ENCODE results near the gene ITM2C. TPM values are rescaled to one million over a fixed set of nuclear protein-coding genes. Genes with fewer than 3 reads are reported as not detected.

ITM2C gene
- total and polyA plus RNA-seq, 2 of the 13 experiments (the other 11 are each of a cell fraction or from before 2014, with no cell fraction given) = 70.5 to 270 TPM

- no peak for TF ChIP-seq ZNF562 (CRISPR knock-in tag; IDR thresholded peaks at IDR 0.05; ENCODE audit: borderline replicate concordance)
- TF ChIP-seq NCOR1 (IDR thresholded peaks at IDR 0.05; ENCODE audit: borderline replicate concordance, low read length) = no peak
- peak; percentile 32; the same call in 1 of the 2 replicates for TF ChIP-seq YEATS4 (CRISPR knock-in tag; IDR thresholded peaks at IDR 0.05; ENCODE audit: borderline replicate concordance)
- no peak for TF ChIP-seq ZNF576 (CRISPR knock-in tag; IDR thresholded peaks at IDR 0.05)
- no peak for TF ChIP-seq PITX1 (CRISPR knock-in tag; IDR thresholded peaks at IDR 0.05)
- TF ChIP-seq ZBTB8A (CRISPR knock-in tag; IDR thresholded peaks at IDR 0.05; ENCODE audit: borderline replicate concordance, low read depth) = no peak
- TF ChIP-seq SKI (IDR thresholded peaks at IDR 0.05; ENCODE audit: partially characterized antibody) = peak; percentile 21
- TF ChIP-seq ZNF232 (CRISPR knock-in tag; IDR thresholded peaks at IDR 0.05; ENCODE audit: borderline replicate concordance) = 0 out of 2 replicates have a peak, but pooled peaks have one; percentile 28
- no peak for TF ChIP-seq ISX (CRISPR knock-in tag; conservative IDR thresholded peaks at IDR 0.05)
- TF ChIP-seq, protein P1, sequence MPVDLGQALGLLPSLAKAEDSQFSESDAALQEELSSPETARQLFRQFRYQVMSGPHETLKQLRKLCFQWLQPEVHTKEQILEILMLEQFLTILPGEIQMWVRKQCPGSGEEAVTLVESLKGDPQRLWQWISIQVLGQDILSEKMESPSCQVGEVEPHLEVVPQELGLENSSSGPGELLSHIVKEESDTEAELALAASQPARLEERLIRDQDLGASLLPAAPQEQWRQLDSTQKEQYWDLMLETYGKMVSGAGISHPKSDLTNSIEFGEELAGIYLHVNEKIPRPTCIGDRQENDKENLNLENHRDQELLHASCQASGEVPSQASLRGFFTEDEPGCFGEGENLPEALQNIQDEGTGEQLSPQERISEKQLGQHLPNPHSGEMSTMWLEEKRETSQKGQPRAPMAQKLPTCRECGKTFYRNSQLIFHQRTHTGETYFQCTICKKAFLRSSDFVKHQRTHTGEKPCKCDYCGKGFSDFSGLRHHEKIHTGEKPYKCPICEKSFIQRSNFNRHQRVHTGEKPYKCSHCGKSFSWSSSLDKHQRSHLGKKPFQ (CRISPR knock-in tag; IDR thresholded peaks at IDR 0.05; ENCODE audit: insufficient replicate concordance) = no peak
- no peak for TF ChIP-seq ATAD3A (CRISPR knock-in tag; IDR thresholded peaks at IDR 0.05)
- TF ChIP-seq, protein P2, sequence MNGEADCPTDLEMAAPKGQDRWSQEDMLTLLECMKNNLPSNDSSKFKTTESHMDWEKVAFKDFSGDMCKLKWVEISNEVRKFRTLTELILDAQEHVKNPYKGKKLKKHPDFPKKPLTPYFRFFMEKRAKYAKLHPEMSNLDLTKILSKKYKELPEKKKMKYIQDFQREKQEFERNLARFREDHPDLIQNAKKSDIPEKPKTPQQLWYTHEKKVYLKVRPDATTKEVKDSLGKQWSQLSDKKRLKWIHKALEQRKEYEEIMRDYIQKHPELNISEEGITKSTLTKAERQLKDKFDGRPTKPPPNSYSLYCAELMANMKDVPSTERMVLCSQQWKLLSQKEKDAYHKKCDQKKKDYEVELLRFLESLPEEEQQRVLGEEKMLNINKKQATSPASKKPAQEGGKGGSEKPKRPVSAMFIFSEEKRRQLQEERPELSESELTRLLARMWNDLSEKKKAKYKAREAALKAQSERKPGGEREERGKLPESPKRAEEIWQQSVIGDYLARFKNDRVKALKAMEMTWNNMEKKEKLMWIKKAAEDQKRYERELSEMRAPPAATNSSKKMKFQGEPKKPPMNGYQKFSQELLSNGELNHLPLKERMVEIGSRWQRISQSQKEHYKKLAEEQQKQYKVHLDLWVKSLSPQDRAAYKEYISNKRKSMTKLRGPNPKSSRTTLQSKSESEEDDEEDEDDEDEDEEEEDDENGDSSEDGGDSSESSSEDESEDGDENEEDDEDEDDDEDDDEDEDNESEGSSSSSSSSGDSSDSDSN (CRISPR knock-in tag; IDR thresholded peaks at IDR 0.05) = peak; percentile 88
- TF ChIP-seq ZNF30 (CRISPR knock-in tag; IDR thresholded peaks at IDR 0.05) = no peak
- TF ChIP-seq, protein P3, sequence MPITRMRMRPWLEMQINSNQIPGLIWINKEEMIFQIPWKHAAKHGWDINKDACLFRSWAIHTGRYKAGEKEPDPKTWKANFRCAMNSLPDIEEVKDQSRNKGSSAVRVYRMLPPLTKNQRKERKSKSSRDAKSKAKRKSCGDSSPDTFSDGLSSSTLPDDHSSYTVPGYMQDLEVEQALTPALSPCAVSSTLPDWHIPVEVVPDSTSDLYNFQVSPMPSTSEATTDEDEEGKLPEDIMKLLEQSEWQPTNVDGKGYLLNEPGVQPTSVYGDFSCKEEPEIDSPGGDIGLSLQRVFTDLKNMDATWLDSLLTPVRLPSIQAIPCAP (CRISPR knock-in tag; IDR thresholded peaks at IDR 0.05; ENCODE audit: low read depth) = no peak
- TF ChIP-seq HNRNPLL (IDR thresholded peaks at IDR 0.05; ENCODE audit: low read depth, low read length, poor library complexity, severe bottlenecking) = peak; percentile 39
- TF ChIP-seq RCOR2 (CRISPR knock-in tag; IDR thresholded peaks at IDR 0.05) = no peak
- TF ChIP-seq GATA4 (IDR thresholded peaks at IDR 0.05; ENCODE audit: borderline replicate concordance, low read depth) = no peak; the same call in 1 of the 2 replicates
- TF ChIP-seq THAP9 (CRISPR knock-in tag; IDR thresholded peaks at IDR 0.05; ENCODE audit: borderline replicate concordance) = peak; percentile 58; the same call in 1 of the 2 replicates
- 0 out of 2 replicates have a peak, but pooled peaks have one; percentile 42 for TF ChIP-seq ZNF234 (CRISPR knock-in tag; conservative IDR thresholded peaks at IDR 0.05)
- peak; percentile 72; the same call in 1 of the 2 replicates for TF ChIP-seq ZNF709 (CRISPR knock-in tag; IDR thresholded peaks at IDR 0.05)
- no peak for TF ChIP-seq ZNF180 (CRISPR knock-in tag; IDR thresholded peaks at IDR 0.05; ENCODE audit: borderline replicate concordance, low read depth)
- peak; percentile 65; the same call in 1 of the 2 replicates for TF ChIP-seq KMT2B (CRISPR knock-in tag; IDR thresholded peaks at IDR 0.05)
Measured at GRCh38 chr2:230864605-230865306, at the start of gene ITM2C (continued).
